COLO668 (cell line): Measurements from ENCODE around the gene GABRA4.

Experiments used
- DNase-seq: peaks from one replicate; lab custom pipeline; 2025; ENCODE audit not compliant: unreplicated experiment; lab: John Stamatoyannopoulos, UW

Gene GABRA4

DNA sequence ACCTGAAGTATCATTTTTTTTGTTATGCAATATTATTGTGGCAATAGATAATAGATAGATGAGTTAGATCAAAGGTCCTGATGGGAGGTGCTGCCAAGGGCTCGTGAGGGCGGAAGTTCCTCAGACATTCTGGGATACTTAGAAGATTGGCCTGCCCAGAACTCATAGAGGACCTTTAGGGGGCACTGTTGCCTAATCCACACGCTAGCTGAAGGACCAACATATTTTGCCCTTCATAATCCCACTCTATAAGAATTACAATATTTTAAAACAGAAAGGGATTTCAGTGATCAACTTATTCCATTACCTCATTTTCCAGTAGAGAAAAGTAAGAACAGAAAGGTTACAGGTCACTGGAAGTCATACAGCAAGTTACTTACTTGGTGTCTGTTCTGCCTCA is 61.4 kb downstream of the GABRA4 start:
- peak; percentile 2 for DNase-seq

DNA sequence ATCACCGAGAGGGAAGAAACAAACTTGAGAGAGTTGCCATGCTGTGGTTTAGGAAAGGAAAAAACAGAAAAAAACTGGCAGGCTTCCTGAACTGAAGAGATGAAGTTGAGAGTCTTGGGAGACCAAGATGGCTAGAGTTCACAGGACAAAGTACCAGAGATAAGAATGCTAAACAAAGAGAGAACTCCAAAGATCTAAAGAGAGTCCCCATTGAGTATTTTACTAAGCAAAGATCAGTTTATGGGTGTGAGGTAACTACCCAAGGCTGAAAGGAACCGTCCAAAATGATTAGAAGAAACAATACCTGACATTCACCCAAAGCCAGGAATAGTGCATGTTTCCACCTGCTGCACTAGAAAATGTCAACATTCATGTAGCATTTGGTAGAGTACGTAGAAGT is 62.5 kb downstream of the GABRA4 start:
- no peak for DNase-seq

DNA sequence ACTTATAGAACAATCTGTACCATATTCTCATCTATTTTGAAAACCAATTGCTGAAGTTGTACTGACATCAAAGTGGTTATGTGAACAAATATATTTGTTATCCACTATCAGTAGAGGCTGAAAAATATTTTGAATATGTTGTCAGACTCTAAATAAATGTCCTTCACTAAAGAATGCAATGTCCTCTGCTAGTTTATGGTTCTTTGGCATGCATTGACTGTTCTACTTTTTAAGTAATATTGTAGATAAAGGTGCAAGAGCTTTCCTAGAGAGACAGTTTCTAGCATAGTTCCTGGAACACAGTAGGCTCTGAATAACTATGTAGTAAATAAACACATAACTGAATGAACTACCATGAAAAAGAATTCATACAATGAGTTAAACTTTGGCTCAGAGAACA is 66.2 kb downstream of the GABRA4 start:
- DNase-seq = no peak

DNA sequence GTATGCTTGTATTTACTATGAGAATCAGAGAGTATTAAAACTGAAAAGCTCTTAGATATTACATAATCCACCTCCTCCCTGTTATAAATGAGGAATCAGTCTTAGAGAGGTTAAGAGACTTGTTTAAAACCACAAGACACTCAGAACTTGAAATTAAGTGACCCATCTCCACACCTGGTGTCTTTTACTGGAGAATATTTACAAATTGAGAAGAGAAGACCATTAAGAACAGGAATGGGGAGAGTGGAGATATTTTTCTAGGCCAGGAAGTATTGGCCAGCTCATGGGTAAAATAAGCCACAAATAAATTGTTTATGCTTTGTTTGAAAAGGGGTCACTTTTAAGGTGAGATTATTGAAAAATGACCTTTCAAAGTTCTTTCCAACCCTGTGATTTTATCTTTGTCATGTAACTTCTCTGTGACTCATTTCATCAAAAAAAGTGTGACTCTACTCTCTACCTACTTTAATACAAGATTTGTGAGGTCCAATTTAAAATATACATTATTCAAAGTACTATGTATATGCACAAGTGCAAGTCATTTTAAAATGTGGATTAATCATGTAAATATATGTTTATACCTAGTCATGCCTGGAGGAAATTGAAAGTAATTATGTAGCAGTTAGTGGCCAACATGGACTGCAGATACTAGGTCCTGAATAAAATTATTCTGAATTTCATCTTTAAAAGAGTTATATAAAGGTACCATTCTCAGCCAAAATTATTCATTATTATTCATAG is 68.4 kb downstream of the GABRA4 start:
- DNase-seq = no peak

DNA sequence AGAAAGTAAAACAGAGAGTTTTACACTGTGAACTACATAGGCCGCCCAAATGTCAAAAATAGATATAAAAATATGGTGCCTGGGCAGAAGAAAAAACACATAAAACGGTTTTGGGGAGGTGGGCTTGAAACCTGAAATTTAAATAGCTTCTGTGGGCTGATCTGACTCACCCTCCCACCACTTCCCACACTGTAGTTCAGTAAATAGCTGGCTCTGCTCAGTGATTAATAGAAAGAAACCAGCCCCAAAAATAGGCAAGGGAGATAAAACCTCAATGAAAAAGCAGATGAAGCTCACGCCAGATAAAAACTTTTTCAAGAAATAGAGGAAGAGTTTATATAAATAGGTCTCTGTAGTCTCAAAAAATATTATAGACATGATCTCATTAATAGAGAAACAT is 71.2 kb downstream of the GABRA4 start:
- no peak for DNase-seq

DNA sequence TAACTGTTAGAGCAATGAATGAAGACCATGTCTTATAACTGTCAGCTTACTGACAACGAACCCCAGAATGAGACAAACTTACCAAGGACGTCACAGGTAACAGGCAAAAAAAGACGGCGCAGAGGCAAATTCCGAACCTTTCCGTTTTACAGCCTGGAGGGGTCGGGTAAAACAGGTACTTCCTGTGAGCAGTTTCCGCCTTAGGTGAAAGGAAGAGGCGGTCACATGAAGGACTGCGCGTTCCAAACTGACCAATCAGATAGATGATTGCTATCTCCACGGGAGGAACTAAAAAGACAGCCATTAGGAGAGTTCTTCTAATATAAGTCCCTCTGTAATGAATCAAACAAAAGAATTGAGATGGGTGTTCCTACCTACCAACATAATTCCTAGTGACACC is 84.3 kb downstream of the GABRA4 start, which contains the start of gene COX7B2:
COX7B2 (minus strand) TSS at position 168 of the 400 bp plus-strand sequence. CDS start 174,053 bp downstream, outside the sequence.
- no peak for DNase-seq

DNA sequence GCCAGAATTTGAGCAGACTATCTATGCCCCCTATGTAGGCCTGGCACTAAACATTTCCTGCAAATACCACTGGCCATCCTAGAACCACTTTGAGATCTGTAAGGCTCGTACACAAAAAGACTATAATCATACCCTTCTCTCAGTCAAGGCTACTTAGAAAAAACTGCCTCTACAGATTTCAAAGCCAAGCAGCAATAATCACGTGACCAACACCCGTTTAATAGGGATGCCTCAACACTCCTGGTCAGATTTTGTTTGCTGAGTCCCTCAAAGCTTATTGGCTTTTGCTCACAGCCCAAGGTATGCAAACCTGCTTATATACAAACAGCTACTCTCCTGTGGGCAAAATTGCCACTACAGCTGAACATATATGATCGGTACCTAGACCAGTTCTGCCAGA is 85.2 kb downstream of the GABRA4 start:
- no peak for DNase-seq

DNA sequence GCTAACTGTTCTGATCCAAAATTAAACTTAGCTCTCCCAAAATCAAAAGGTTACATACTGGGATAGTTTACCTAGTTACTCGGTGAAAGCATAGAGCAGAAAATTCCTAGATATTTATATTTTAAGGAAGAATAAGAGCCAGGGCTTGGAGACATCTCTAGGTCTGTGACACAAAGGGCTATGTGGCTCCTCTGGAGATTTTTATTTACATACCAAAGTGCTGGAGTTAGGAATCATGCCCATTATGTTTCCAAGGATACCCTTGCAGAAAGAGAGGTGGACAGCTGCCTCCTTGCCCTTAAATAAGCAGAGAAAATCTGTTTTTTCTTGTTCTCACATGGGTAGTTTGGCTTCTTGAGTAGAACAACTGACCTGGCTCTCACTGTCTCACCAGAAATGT is 93.3 kb downstream of the GABRA4 start:
- no peak for DNase-seq

DNA sequence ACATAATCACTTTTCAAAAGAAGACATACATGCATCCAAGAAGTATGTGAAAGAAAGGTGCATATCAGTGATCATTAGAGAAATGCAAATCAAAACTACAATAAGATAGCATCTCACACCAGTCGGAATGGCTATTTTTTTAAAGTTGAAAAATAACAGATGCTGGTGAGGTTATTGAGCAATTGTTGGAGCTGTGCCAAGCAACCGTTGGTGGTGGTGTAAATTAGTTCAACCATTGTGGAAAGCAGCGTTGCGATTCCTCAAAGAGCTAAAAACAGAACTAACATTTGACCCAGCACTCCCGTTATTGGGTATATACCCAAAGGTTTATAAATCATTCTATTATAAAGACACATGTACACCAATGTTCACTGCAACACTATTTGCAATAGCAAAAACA is 98.6 kb downstream of the GABRA4 start:
- peak; percentile 11 for DNase-seq

DNA sequence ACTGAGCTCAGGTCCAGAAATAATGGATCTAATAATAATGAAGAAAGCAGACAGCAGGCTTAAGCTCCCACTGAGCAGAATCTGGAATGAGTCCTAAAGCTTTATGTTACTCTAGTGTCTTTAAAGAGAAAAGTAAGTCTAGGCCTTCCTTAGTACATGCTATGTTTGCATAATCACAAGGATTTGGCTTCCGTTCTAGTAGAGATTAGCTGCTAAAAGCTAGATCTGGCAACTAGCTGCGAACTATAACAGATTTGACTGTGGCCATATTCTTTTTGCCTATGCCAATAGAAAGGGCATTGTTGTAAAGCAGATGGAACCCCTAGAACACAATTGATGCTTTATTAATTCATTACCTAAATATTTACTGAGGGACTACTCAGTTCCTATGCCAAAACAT is 103.3 kb downstream of the GABRA4 start:
- no peak for DNase-seq

DNA sequence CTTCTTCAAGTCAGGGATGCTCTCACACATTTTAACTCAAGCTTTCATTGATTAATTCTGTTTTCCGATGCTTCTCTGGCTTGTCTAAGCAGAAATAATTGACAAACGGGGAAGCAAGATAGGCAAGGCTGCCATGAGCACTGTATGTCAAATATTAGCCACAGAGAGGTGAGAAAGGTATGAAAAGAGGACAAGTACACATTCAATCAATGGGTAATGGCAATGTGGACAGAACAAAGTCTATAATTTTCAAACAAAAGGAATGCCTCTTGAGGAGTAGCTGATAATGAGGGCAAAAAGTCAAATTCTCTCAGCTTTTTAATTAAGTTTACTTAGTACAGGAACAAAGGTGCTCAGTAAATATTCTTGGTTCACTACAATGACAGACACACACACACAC is 104.0 kb downstream of the GABRA4 start:
- no peak for DNase-seq

DNA sequence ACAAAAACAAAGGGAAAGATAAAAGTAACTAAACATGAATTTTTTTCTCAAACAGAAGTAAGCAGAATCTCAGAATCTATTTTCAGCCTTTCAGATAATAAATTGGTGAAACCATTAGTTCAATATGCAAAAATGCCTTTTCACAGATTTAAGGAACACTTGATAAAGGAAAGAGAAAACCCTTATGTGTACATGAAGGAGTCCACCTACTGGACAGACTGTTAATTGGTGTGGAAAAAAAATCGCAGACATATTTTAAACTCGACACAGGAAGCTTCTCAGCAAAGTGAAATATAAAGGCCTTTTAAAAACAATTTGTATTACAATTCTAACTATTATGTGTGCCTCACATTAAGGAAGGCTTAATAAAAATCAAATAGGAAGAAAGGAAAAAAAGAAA is 106.7 kb downstream of the GABRA4 start:
- DNase-seq = no peak

DNA sequence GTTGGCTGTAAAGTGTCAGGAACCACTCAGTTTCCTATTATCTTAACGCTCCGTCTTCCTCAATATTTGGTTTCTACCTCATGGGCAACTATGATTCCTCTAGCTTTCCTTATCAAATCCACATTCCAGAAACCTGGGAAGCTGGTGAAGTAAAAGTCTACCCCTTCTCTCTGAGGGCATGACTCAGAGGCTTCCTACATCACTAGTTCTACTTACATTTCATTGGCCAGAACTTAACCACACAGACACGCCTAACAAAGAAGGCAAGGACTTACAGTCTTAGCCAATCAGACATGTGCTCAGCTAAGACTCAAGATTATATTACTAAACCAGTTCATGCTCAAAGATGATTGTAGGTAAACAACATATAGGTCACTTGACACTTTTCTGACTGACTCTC is 114.7 kb downstream of the GABRA4 start:
- no peak for DNase-seq

DNA sequence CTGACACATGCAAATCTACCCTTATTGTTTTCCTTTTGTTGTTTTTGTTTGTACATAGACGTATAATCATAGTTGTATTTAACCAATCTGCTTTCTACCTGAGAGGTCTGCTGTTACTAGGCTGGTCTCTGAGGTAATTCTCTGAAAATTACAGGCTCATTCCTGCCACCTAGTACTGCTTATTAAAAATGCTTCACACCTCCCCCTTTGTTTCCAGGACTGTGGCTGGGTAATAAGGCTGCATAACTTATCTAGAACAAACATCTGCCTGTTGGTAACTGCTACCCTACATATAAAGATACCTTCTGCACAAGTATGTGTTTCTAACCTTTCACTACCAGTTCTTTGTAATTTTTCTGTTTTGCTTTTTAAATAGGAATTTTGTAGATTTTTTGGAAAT is 118.6 kb downstream of the GABRA4 start:
- DNase-seq = no peak

DNA sequence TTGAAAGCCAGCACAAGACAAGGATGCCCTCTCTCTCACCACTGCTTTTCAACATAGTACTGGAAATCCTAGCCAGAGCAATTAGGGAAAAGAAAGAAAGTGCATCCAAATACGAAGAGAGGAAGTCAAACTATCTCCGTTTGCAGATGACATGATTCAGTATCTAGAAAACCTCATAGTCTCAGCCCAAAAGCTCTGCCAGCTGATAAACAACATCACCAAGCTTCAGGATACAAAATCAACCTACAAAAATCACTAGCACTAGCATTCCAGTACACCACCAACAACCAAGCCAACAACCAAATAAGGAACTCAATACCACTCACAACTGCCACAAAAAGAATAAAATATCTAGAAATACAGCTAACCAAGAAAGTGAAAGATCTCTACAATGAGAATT is 123.0 kb downstream of the GABRA4 start:
- DNase-seq = no peak
